K562 (cell line): ENCODE measurements around the gene MEIS2. TPM values are rescaled to one million over a fixed set of nuclear protein-coding genes. Genes with fewer than 3 reads are reported as not detected.

Experiments used
- ATAC-seq: fragments of 200-7000 bp; cut with Tn5 transposase; 3 replicates; pipeline ENCODE4 v1.9.1; 2020; ENCODE audit warnings: moderate library complexity
- BruUV-seq: library from RNA; stranded (reverse); fragments of 400-500 nt; replicated peaks from 2 replicates; lab custom pipeline; 2021; lab: Mats Ljungman, UMichigan
- CTCF ChIA-PET: fragments of 300-600 bp; formaldehyde crosslinking; extraction: SDS; loops from one replicate; lab custom pipeline; 2021; ENCODE audit warnings: low intra/inter-chr PET ratio; lab: Yijun Ruan, JAX
- POLR2A ChIA-PET: fragments of 300-600, 350-650 bp; sonication (Branson Sonifier 250); formaldehyde crosslinking; extraction: SDS; loops from one replicate; lab custom pipeline; 2021; ENCODE audit warnings: antibody characterized with exemption, inconsistent platforms; lab: Yijun Ruan, JAX
- DNase-seq, 4 experiments: peaks; one replicate each; pipeline versions ENCODE4 v3.0.0 to v3.0.0-alpha.2; 2011 to 2018; ENCODE audit warnings: low spot score in 3 of 4, mixed read lengths in 3 of 4; ENCODE audit errors: extremely low read depth in 1 of 4
- FAIRE-seq: peaks from 2 replicates; lab custom pipeline; 2011; peaks lifted over from hg19 to GRCh38; lab: Jason Lieb, UNC
- H2AFZ ChIP-seq: 2 replicates; pipeline ENCODE4 v1.6.0; 2011; ENCODE audit warnings: low read depth, low read length, control low read depth, inconsistent platforms
- H3K27ac ChIP-seq: fragments of 200-600 bp; 3 replicates; pipeline ENCODE4 v1.8.0; 2011; ENCODE audit warnings: low read depth, mild to moderate bottlenecking, control low read depth, inconsistent platforms, low read length, moderate library complexity, mixed read lengths; ENCODE audit errors: extremely low read depth
- H3K27me3 ChIP-seq, 2 experiments: fragments of 300-600 bp in 1 of 2; 2 replicates in 1 of 2; 3 replicates in 1 of 2; pipeline versions ENCODE4 v1.6.0 to v1.8.0; 2011; ENCODE audit warnings: inconsistent platforms in 2 of 2, low read length in 2 of 2, mild to moderate bottlenecking in 1 of 2, mixed read lengths in 1 of 2, moderate library complexity in 1 of 2; ENCODE audit not compliant: control insufficient read depth in 2 of 2, insufficient read depth in 2 of 2
- H3K36me3 ChIP-seq: fragments of 300-600 bp; 3 replicates; pipeline ENCODE4 v1.8.0; 2011; ENCODE audit warnings: mild to moderate bottlenecking, low read length, inconsistent platforms; ENCODE audit not compliant: control insufficient read depth, insufficient read depth
- H3K4me1 ChIP-seq, 2 experiments: fragments of 200-600 bp in 1 of 2; replicated peaks in 1 of 2; 2 replicates in 1 of 2; 3 replicates in 1 of 2; pipeline versions ENCODE4 v1.5.1 to v1.8.0; 2011; ENCODE audit warnings: inconsistent platforms in 2 of 2, low read length in 2 of 2, mild to moderate bottlenecking in 1 of 2, mixed read lengths in 1 of 2, moderate library complexity in 1 of 2; ENCODE audit not compliant: control insufficient read depth in 2 of 2, insufficient read depth in 2 of 2
- H3K4me2 ChIP-seq: 2 replicates; pipeline ENCODE4 v1.6.1; 2011; ENCODE audit warnings: low read length, control low read depth, inconsistent platforms, mixed read lengths; ENCODE audit not compliant: insufficient read depth
- H3K4me3 ChIP-seq: fragments of 200-600 bp; sonication (generic), shearing (Covaris generic); 2 replicates; pipeline ENCODE4 v1.5.1; 2016; ENCODE audit warnings: control low read depth, inconsistent platforms
- H3K79me2 ChIP-seq: fragments of 200-600 bp; 3 replicates; pipeline ENCODE4 v1.8.0; 2011; ENCODE audit warnings: low read length, inconsistent platforms; ENCODE audit not compliant: control insufficient read depth, insufficient read depth
- H3K9ac ChIP-seq, 2 experiments: 2 replicates each; pipeline versions ENCODE4 v1.6.0 to v1.6.1; 2011; ENCODE audit warnings: low read depth in 2 of 2, low read length in 2 of 2, control low read depth in 1 of 2, inconsistent platforms in 1 of 2, mild to moderate bottlenecking in 1 of 2, mixed read lengths in 1 of 2; ENCODE audit not compliant: insufficient read depth in 1 of 2
- H3K9me1 ChIP-seq: one replicate; pipeline ENCODE4 v1.6.0; 2011; ENCODE audit warnings: inconsistent platforms, mild to moderate bottlenecking, low read length, moderate library complexity; ENCODE audit not compliant: control insufficient read depth, insufficient read depth
- H3K9me3 ChIP-seq: replicated peaks from 2 replicates; pipeline ENCODE4 v1.5.1; 2011; ENCODE audit warnings: low read depth, low read length, inconsistent platforms; ENCODE audit not compliant: control insufficient read depth, insufficient read depth
- H4K20me1 ChIP-seq: replicated peaks from 2 replicates; pipeline ENCODE4 v1.6.1; 2011; ENCODE audit warnings: low read length, inconsistent platforms, mixed read lengths; ENCODE audit not compliant: control insufficient read depth, insufficient read depth
- CC2D1A ChIP-seq: fragments of 450-650 bp; IDR thresholded peaks from 2 replicates; pipeline ENCODE4 v1.6.1; 2017; ENCODE audit warnings: mild to moderate bottlenecking
- DIDO1 ChIP-seq: fragments of 450-650 bp; IDR thresholded peaks from 2 replicates; pipeline ENCODE4 v1.6.1; 2016; ENCODE audit warnings: low read depth, missing biosample characterization, missing genetic modification characterization
- PTBP1 ChIP-seq: fragments of 200-400 bp; formaldehyde crosslinking; IDR thresholded peaks from 2 replicates; pipeline ENCODE4 v1.6.1; 2017; ENCODE audit warnings: low read depth, low read length
- RBM34 ChIP-seq: fragments of 200-400 bp; formaldehyde crosslinking; IDR thresholded peaks from 2 replicates; pipeline ENCODE4 v1.6.1; 2018; ENCODE audit warnings: low read length, borderline replicate concordance; ENCODE audit not compliant: insufficient read depth
- RHOXF2B ChIP-seq: fragments of 250-450 bp; sonication (Bioruptor Pico); conservative IDR thresholded peaks from 2 replicates; pipeline ENCODE4 v1.5.1; 2021
- SMARCC2 ChIP-seq: fragments of 450-650 bp; IDR thresholded peaks from 2 replicates; pipeline ENCODE4 v1.6.1; 2017; ENCODE audit warnings: antibody characterized with exemption, moderate library complexity, mild to moderate bottlenecking, low read depth
- U2AF2 ChIP-seq: fragments of 200-400 bp; formaldehyde crosslinking; optimal IDR thresholded peaks from 2 replicates; pipeline ENCODE3; 2017; ENCODE audit warnings: low read depth, mild to moderate bottlenecking, low read length
- ZNF507 ChIP-seq: conservative IDR thresholded peaks from 2 replicates; pipeline ENCODE4 v1.6.1; 2017; ENCODE audit warnings: missing genetic modification characterization, missing compliant biosample characterization
- ZSCAN29 ChIP-seq: fragments of 450-650 bp; IDR thresholded peaks from 2 replicates; pipeline ENCODE4 v1.6.1; 2017
- WGBS: fragments of 100-300 bp; shearing (Covaris generic); methylation state at CpG from one replicate; pipeline ENCODE4 v1.1.6; 2016; ENCODE audit warnings: low coverage, mixed read lengths; ENCODE audit not compliant: insufficient coverage; ENCODE audit errors: missing lambda C conversion rate; 5-methylcytosine and 5-hydroxymethylcytosine counted together
- in situ Hi-C: fragments of 300-500 bp; cut with MboI; formaldehyde crosslinking; loops from 4 replicates; pipeline ENCODE4 v1.15.0; 2018; ENCODE audit warnings: inconsistent platforms, mixed read lengths
- intact Hi-C: fragments of 100-400 bp; cut with micrococcal nuclease; formaldehyde crosslinking; loops from 2 replicates; pipeline ENCODE4 v1.14.2; 2022
- polyA plus RNA-seq, 8 experiments: library from polyadenylated mRNA; depleted of rRNA in 4 of 8; stranded (reverse) in 5 of 8; unstranded in 3 of 8; fragments of >200 nt; fragmentation: Nextera tagmentation in 2 of 8; fragmentation: Illumina TruSeq in 1 of 8; extraction: Ambion mirVana in 2 of 8; extraction: Trizol in 1 of 8; gene quantifications; 2 replicates each; pipeline versions ENCODE4 v1.2.1 to v1.2.3, GENCODE V29; 2011 to 2014; ENCODE audit warnings: inconsistent platforms in 1 of 8, missing spikeins in 1 of 8
- total RNA-seq, 7 experiments: library from RNA; depleted of rRNA in 6 of 7; stranded (reverse); fragments of >200 nt in 6 of 7; fragmentation: Illumina TruSeq in 2 of 7; extraction: Trizol in 2 of 7; gene quantifications; 2 replicates each; pipeline versions ENCODE4 v1.2.1 to v1.2.3, GENCODE V29; 2011 to 2021; ENCODE audit warnings: low replicate concordance in 1 of 7
- TF ChIP-seq, protein P1 (sequence below): fragments of 450-650 bp; formaldehyde crosslinking; IDR thresholded peaks from 2 replicates; pipeline ENCODE4 v1.4.0; 2020; ENCODE audit warnings: mild to moderate bottlenecking
- TF ChIP-seq, protein P2 (sequence below): fragments of 200-400 bp; formaldehyde crosslinking; IDR thresholded peaks from 2 replicates; pipeline ENCODE4 v1.6.1; 2017; ENCODE audit warnings: mild to moderate bottlenecking, low read depth, low read length, moderate library complexity

MEIS2 gene
- total and polyA plus RNA-seq, 9 of the 15 experiments (the other 6 are each of a cell fraction or from before 2014, with no cell fraction given): 7.5 to 64.2 (median 22.3) TPM

GRCh38 chr15:37148714-37149113 lies 48.4 kb upstream of the MEIS2 start:
- Histone ChIP-seq H3K4me2 (no peak overlapping the region), H3K27me3 (no peaks in the 10 kb centered on the region), H3K4me1 (no peaks in the 10 kb centered on the region), H2AFZ (no peak overlapping the region), H3K36me3 (no peaks in the 10 kb centered on the region), H3K27ac (no peak overlapping the region), H3K4me3 (no peak overlapping the region), H3K9me3 (no peaks in the 10 kb centered on the region), H3K9me1 (no peaks in the 10 kb centered on the region), H4K20me1 (no peaks in the 10 kb centered on the region), H3K9ac (no peak overlapping the region), H3K79me2 (no peaks in the 10 kb centered on the region)
- intact Hi-C loops (no loop called here), in situ Hi-C loops (loop anchor here (25.0 kb wide), 1 partner anchor 1861 kb away; no protein-coding TSS in a partner anchor)
- no TSS peak for BruUV-seq
- 0% methylated on average over 3 of the region's 3 CpGs for WGBS
- CTCF ChIA-PET: no interaction called here
- DNase-seq: no peak
- TF ChIP-seq DIDO1 (tag) (no peak), RBM34 (no peak), ZSCAN29 (no peak), SMARCC2 (no peak), RHOXF2B (CRISPR knock-in tag) (no peak), ZNF507 (tag) (no peak), PTBP1 (no peak), CC2D1A (no peak), U2AF2 (no peak)
- TF ChIP-seq, protein P1, sequence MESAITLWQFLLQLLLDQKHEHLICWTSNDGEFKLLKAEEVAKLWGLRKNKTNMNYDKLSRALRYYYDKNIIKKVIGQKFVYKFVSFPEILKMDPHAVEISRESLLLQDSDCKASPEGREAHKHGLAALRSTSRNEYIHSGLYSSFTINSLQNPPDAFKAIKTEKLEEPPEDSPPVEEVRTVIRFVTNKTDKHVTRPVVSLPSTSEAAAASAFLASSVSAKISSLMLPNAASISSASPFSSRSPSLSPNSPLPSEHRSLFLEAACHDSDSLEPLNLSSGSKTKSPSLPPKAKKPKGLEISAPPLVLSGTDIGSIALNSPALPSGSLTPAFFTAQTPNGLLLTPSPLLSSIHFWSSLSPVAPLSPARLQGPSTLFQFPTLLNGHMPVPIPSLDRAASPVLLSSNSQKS (CRISPR knock-in tag): no peak
- TF ChIP-seq, protein P2, sequence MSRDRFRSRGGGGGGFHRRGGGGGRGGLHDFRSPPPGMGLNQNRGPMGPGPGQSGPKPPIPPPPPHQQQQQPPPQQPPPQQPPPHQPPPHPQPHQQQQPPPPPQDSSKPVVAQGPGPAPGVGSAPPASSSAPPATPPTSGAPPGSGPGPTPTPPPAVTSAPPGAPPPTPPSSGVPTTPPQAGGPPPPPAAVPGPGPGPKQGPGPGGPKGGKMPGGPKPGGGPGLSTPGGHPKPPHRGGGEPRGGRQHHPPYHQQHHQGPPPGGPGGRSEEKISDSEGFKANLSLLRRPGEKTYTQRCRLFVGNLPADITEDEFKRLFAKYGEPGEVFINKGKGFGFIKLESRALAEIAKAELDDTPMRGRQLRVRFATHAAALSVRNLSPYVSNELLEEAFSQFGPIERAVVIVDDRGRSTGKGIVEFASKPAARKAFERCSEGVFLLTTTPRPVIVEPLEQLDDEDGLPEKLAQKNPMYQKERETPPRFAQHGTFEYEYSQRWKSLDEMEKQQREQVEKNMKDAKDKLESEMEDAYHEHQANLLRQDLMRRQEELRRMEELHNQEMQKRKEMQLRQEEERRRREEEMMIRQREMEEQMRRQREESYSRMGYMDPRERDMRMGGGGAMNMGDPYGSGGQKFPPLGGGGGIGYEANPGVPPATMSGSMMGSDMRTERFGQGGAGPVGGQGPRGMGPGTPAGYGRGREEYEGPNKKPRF: no peak
- no peak for ATAC-seq
- no peak for FAIRE-seq
- POLR2A ChIA-PET: interaction anchor here (1.1 kb wide), 1 partner anchor 47 kb away, joined by 3 read pairs; no protein-coding TSS in a partner anchor
